Sigmoid colon (tissue), 7 donors: ENCODE data around the gene SUPT3H. TPM values are rescaled to one million over a fixed set of nuclear protein-coding genes. Genes with fewer than 3 reads are reported as not detected.

Source experiments
- DNase-seq: peaks from one replicate; pipeline ENCODE4 v3.0.0-alpha.2; 2019
- H3K27ac ChIP-seq, 4 donors: fragments of 200-600 bp; sonication (generic); one replicate each; pipeline ENCODE4 v1.5.1; 2016 to 2019; ENCODE audit warnings: mild to moderate bottlenecking in 1 of 4
- H3K27me3 ChIP-seq, 3 donors: fragments of 200-600 bp; sonication (generic); one replicate each; pipeline ENCODE4 v1.5.1; 2019; ENCODE audit warnings: mild to moderate bottlenecking in 1 of 3
- H3K36me3 ChIP-seq, 4 donors: fragments of 200-600 bp; sonication (generic); one replicate each; pipeline ENCODE4 v1.5.1; 2016 to 2019
- H3K4me1 ChIP-seq, 4 donors: fragments of 200-600 bp; sonication (generic); one replicate each; pipeline ENCODE4 v1.5.1; 2017 to 2019
- H3K4me3 ChIP-seq, 4 donors: fragments of 200-600 bp; sonication (generic); one replicate each; pipeline ENCODE4 v1.5.1; 2017 to 2019; ENCODE audit warnings: mild to moderate bottlenecking in 2 of 4, moderate library complexity in 1 of 4
- H3K9me3 ChIP-seq, 4 donors: fragments of 200-600 bp in 3 of 4; sonication (generic) in 3 of 4; one replicate each; pipeline versions ENCODE4 v1.5.1 to v1.6.1; 2013 to 2019
- EP300 ChIP-seq, 4 donors: sonication (generic); formaldehyde crosslinking; IDR thresholded peaks; one replicate each; pipeline ENCODE4 v1.6.1; 2017; ENCODE audit warnings: antibody characterized with exemption in 4 of 4
- POLR2A ChIP-seq, 2 donors: fragments of 450-650 bp; IDR thresholded peaks; one replicate each; pipeline ENCODE4 v1.6.1; 2016; ENCODE audit warnings: antibody characterized with exemption in 2 of 2, mild to moderate bottlenecking in 2 of 2, moderate library complexity in 2 of 2
- POLR2AphosphoS5 ChIP-seq, 4 donors: sonication (generic); formaldehyde crosslinking; IDR thresholded peaks; one replicate each; pipeline ENCODE4 v1.6.1; 2017; ENCODE audit warnings: antibody characterized with exemption in 4 of 4
- WGBS, 2 donors: extraction: QIAGEN DNeasy Blood & Tissue Kit; methylation state at CpG; one replicate each; pipeline ENCODE4 v1.1.7; 2013; 5-methylcytosine and 5-hydroxymethylcytosine counted together
- intact Hi-C: fragments of 100-400 bp; cut with DNase I; formaldehyde crosslinking; loops from one replicate; pipeline ENCODE4 v1.15.1; 2023
- polyA plus RNA-seq, 3 donors: library from polyadenylated mRNA; stranded (reverse); fragments of 200-250 nt; gene quantifications; one replicate each; pipeline ENCODE4 v1.2.3, GENCODE V29; 2013
- total RNA-seq, 4 donors: library from RNA; depleted of rRNA; stranded (reverse); fragments of >200 nt; gene quantifications; one replicate each; pipeline ENCODE4 v1.1.0, GENCODE V29; 2016
- TF ChIP-seq, protein P1 (sequence below), 4 experiments: fragments of 450-650 bp in 3 of 4; fragments of 200-600 bp in 1 of 4; IDR thresholded peaks; one replicate each; pipeline ENCODE4 v1.5.1; 2016 to 2019; ENCODE audit warnings: antibody characterized with exemption in 4 of 4, mild to moderate bottlenecking in 3 of 4, moderate library complexity in 2 of 4
- donor health status: healthy with polysubstance abuse.
- donor health status: Bipolar disorder and iron deficiency.
- donor health status: healthy.

The SUPT3H gene
- total and polyA plus RNA-seq, 7 donors = 1.6 to 18.2 (median 10.6) TPM

DNA sequence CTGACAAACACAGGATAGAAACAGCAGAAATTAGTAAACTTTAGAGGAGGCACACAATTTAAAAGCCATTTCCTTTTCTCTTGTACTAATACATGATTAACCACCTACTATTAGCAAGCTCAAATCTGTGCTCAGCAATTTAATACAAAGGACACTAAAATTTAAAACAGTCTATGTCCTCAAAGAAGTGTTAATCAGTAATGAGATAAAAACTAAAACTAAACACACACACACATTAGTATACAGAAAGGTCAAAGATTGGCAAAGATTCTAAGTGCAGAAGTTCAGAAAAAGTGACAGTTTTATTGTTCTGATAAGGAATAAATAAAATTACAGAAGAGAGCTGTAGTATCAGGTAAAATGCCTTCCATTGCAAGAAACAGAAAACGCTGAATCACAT lies 123.5 kb downstream of the SUPT3H start:
- Histone ChIP-seq H3K27ac (no peak overlapping the region), H3K36me3 (no peaks in the 10 kb centered on the region), H3K27me3 (no peaks in the 10 kb centered on the region), H3K4me3 (no peak overlapping the region), H3K9me3 (no peaks in the 10 kb centered on the region), H3K4me1 (peaks cover 0 to 5% (median 0%) of the 10 kb centered on the region in 4 donors)
- no peak for DNase-seq
- 69 to 77% methylated on average over 1 of the region's 1 CpG for WGBS, 2 donors
- TF ChIP-seq POLR2A (IDR thresholded peaks at IDR 0.05) = no peak
- TF ChIP-seq, protein P1, sequence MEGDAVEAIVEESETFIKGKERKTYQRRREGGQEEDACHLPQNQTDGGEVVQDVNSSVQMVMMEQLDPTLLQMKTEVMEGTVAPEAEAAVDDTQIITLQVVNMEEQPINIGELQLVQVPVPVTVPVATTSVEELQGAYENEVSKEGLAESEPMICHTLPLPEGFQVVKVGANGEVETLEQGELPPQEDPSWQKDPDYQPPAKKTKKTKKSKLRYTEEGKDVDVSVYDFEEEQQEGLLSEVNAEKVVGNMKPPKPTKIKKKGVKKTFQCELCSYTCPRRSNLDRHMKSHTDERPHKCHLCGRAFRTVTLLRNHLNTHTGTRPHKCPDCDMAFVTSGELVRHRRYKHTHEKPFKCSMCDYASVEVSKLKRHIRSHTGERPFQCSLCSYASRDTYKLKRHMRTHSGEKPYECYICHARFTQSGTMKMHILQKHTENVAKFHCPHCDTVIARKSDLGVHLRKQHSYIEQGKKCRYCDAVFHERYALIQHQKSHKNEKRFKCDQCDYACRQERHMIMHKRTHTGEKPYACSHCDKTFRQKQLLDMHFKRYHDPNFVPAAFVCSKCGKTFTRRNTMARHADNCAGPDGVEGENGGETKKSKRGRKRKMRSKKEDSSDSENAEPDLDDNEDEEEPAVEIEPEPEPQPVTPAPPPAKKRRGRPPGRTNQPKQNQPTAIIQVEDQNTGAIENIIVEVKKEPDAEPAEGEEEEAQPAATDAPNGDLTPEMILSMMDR (IDR thresholded peaks at IDR 0.05) = no peak
- intact Hi-C loops = no loop called here

DNA sequence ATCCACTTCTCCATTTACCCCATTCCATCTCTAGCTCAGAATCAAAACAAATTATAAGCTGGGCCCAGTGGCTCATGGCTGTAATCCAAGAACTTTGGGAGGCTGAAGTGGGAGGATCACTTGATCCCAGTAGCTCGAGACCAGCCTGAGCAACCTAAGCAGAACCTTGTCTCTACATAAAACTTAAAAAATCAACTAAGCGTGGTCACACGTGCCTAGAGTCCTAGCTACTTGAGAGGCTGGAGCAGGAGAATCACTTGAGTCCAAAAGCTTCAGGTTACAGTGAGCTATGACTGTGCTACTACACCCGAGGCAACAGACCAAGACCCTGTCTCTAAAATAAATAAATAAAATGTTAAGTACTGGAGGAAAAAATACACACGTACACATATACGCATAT lies 124.3 kb downstream of the SUPT3H start:
- DNase-seq = no peak
- Histone ChIP-seq H3K4me3 (no peak overlapping the region), H3K4me1 (peaks cover 0 to 5% (median 0%) of the 10 kb centered on the region in 4 donors), H3K27ac (no peak overlapping the region), H3K9me3 (no peaks in the 10 kb centered on the region), H3K36me3 (no peaks in the 10 kb centered on the region), H3K27me3 (no peaks in the 10 kb centered on the region)
- TF ChIP-seq POLR2AphosphoS5 (IDR thresholded peaks at IDR 0.05) (no peak), POLR2A (IDR thresholded peaks at IDR 0.05) (no peak), EP300 (IDR thresholded peaks at IDR 0.05) (no peak)
- TF ChIP-seq, protein P1 (IDR thresholded peaks at IDR 0.05) = no peak
- intact Hi-C loops = no loop called here
- 92 to 93% methylated on average over 6 of the region's 6 CpGs for WGBS, 2 donors

DNA sequence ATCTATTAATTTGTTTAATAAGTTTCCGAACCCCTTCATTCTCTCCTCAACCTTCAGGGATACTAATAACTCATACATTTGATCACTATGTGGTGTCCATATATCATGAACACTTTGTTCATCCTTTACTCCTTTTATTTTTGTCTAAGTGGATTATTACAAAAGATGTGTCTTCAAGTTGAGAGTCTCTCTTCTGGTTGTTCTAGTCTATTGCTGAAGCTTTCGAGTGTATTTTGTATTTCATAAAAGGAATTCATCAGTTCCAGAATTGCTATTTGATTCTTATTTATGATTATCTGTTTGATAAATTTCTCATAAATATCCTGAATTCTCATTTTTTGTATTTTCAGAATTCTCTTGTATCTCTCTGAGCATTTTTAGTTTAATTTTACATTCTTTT lies 146.1 kb downstream of the SUPT3H start:
- 96 to 98% methylated on average over 2 of the region's 2 CpGs for WGBS, 2 donors
- Histone ChIP-seq H3K36me3 (peaks cover 0 to 7% (median 0%) of the 10 kb centered on the region in 4 donors), H3K9me3 (peaks cover 0 to 6% (median 1%) of the 10 kb centered on the region in 4 donors), H3K27ac (no peak overlapping the region), H3K4me3 (no peak overlapping the region), H3K4me1 (no peaks in the 10 kb centered on the region), H3K27me3 (no peaks in the 10 kb centered on the region)
- no peak for DNase-seq
- intact Hi-C loops = no loop called here
- TF ChIP-seq POLR2A (IDR thresholded peaks at IDR 0.05) (no peak), POLR2AphosphoS5 (IDR thresholded peaks at IDR 0.05) (no peak), EP300 (IDR thresholded peaks at IDR 0.05) (no peak)
- TF ChIP-seq, protein P1 (IDR thresholded peaks at IDR 0.05) = no peak

DNA sequence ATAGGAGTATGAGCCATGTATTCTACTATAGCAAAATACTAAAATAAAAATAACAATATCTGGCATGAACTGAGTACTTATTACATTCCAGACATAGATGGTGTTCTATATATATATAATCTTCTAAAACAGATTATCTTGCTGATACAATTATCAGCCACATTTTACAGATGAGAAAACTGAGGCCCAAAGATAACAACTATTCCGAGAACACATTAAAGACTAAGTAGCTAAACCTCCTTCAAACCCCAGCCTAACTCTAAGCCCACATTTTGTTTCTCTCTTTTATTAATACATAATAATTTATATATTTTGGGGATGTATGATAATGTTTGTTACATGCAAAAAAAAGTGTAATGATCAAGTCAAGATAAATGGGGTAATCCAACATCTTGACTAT lies 148.3 kb downstream of the SUPT3H start:
- 95 to 99% methylated on average over 1 of the region's 1 CpG for WGBS, 2 donors
- H3K4me3 ChIP-seq = no peak overlapping the region
- H3K27me3 ChIP-seq = no peaks in the 10 kb centered on the region
- TF ChIP-seq POLR2AphosphoS5 (IDR thresholded peaks at IDR 0.05) (no peak), EP300 (IDR thresholded peaks at IDR 0.05) (no peak), POLR2A (IDR thresholded peaks at IDR 0.05) (no peak)
- TF ChIP-seq, protein P1 (IDR thresholded peaks at IDR 0.05) = no peak
- H3K36me3 ChIP-seq = peaks cover 0 to 7% (median 0%) of the 10 kb centered on the region in 4 donors
- intact Hi-C loops = no loop called here
- no peaks in the 10 kb centered on the region for H3K4me1 ChIP-seq
- H3K27ac ChIP-seq = no peak overlapping the region
- no peak for DNase-seq
- peaks cover 0 to 6% (median 1%) of the 10 kb centered on the region in 4 donors for H3K9me3 ChIP-seq

DNA sequence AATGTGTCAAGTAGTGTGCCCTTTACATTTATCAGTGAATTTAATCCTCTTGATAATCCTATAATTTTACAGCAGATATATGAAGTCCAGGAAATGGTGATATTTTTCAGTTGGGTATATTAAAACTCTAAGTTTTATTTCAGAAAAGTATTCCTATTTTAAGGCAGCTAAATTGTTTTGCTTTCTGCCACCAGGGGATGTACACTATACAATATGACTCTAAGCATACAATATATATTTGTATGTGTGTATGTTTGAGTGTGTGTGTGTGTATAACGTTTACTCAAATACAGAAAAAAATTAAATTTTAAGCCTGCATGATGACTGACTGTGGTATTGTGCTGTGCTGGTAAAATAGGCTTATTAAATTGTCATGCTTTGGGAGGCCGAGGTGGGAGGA lies 151.7 kb downstream of the SUPT3H start:
- no peak overlapping the region for H3K27ac ChIP-seq
- no peaks in the 10 kb centered on the region for H3K36me3 ChIP-seq
- H3K4me3 ChIP-seq = no peak overlapping the region
- no peak for DNase-seq
- TF ChIP-seq, protein P1 (IDR thresholded peaks at IDR 0.05) = no peak
- no peak for TF ChIP-seq EP300 (IDR thresholded peaks at IDR 0.05)
- TF ChIP-seq POLR2AphosphoS5 (IDR thresholded peaks at IDR 0.05) = no peak
- no peak for TF ChIP-seq POLR2A (IDR thresholded peaks at IDR 0.05)
- WGBS, 2 donors = 87 to 88% methylated on average over 2 of the region's 2 CpGs
- H3K4me1 ChIP-seq = no peaks in the 10 kb centered on the region
- peaks cover 0 to under 1% (median 0%) of the 10 kb centered on the region in 4 donors for H3K9me3 ChIP-seq
- no peaks in the 10 kb centered on the region for H3K27me3 ChIP-seq
- intact Hi-C loops = no loop called here
